Activated B cell treated with CpG ODN at 0.5 μM for 24 hours (primary cell): Measurements from ENCODE around the gene QSOX2. TPM values are rescaled to one million over a fixed set of nuclear protein-coding genes. Genes with fewer than 3 reads are reported as not detected.

Source experiments
- ATAC-seq: fragments of 200-7000 bp; cut with Tn5 transposase; one replicate; pipeline ENCODE4 v1.10.0; 2021; ENCODE audit warnings: low read depth, mild to moderate bottlenecking, moderate library complexity
- CTCF ChIA-PET: fragments of 350-600 bp; sonication (Branson Sonifier 250); formaldehyde crosslinking; loops from one replicate; lab custom pipeline; 2021; ENCODE audit warnings: antibody characterized with exemption; lab: Charles Lee
- POLR2A ChIA-PET: fragments of 350-600 bp; sonication (Branson Sonifier 250); formaldehyde crosslinking; loops from one replicate; lab custom pipeline; 2021; ENCODE audit warnings: antibody characterized with exemption; lab: Charles Lee
- DNase-seq: peaks from one replicate; pipeline ENCODE4 v3.0.0; 2022
- H3K27ac Mint-ChIP-seq: one replicate; pipeline ENCODE4 v1.8.0; 2020; ENCODE audit warnings: mixed read lengths
- H3K27me3 Mint-ChIP-seq: one replicate; pipeline ENCODE4 v1.8.0; 2021; ENCODE audit warnings: mixed read lengths
- H3K36me3 Mint-ChIP-seq: one replicate; pipeline ENCODE4 v1.8.0; 2021; ENCODE audit warnings: low read depth, mixed read lengths
- H3K4me1 Mint-ChIP-seq: one replicate; pipeline ENCODE4 v1.8.0; 2021; ENCODE audit warnings: mixed read lengths
- H3K4me3 Mint-ChIP-seq: one replicate; pipeline ENCODE4 v1.8.0; 2020; ENCODE audit warnings: mild to moderate bottlenecking, mixed read lengths
- H3K9me3 Mint-ChIP-seq: one replicate; pipeline ENCODE4 v1.8.0; 2020; ENCODE audit warnings: mixed read lengths
- intact Hi-C: fragments of 100-400 bp; cut with micrococcal nuclease; formaldehyde crosslinking; loops from one replicate; pipeline ENCODE4 v1.15.1; 2024
- total RNA-seq: library from RNA; stranded (reverse); gene quantifications from 2 replicates; pipeline ENCODE4 v1.2.3, GENCODE V29; 2022
- TF ChIP-seq, protein P1 (sequence below): fragments of 200-600 bp; IDR thresholded peaks from one replicate; pipeline ENCODE4 v1.8.0; 2022; ENCODE audit warnings: antibody characterized with exemption, mild to moderate bottlenecking

QSOX2 gene
- total RNA-seq, 1 donor from 2014 or later: 49.1 TPM

DNA sequence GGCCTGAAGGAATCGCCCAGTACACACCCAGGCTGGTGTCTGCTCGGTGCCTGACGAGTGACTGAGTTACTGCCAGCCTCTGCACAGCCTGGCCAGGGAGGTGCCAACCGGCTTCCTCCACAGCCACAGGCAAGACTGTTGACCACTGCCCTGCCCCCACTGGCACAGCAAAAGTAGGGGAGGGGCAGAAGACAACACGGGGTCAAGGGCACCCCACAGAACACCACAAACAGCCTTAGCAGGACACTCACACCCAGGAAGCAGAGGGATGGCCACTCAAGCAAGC, 40.0 kb downstream of the QSOX2 start:
- Mint-ChIP-seq H3K4me1 (peaks cover 13% of the 10 kb centered on the region), H3K4me3 (no peak overlapping the region), H3K27me3 (peaks cover 18% of the 10 kb centered on the region), H3K36me3 (peaks cover 44% of the 10 kb centered on the region), H3K9me3 (no peaks in the 10 kb centered on the region), H3K27ac (no peak overlapping the region)
- intact Hi-C loops: loop anchor here (5.0 kb wide), 1 partner anchor 37 kb away; no protein-coding TSS in a partner anchor
- ChIA-PET POLR2A (interaction anchor here (1.1 kb wide), 1 partner anchor 39 kb away, joined by 4 read pairs; no protein-coding TSS in a partner anchor), CTCF (interaction anchor here (1.3 kb wide), 2 partner anchors 10 to 18 kb away, joined by 3 to 7 read pairs; no protein-coding TSS in a partner anchor)
- DNase-seq: no peak
- no peak for ATAC-seq
- TF ChIP-seq, protein P1, sequence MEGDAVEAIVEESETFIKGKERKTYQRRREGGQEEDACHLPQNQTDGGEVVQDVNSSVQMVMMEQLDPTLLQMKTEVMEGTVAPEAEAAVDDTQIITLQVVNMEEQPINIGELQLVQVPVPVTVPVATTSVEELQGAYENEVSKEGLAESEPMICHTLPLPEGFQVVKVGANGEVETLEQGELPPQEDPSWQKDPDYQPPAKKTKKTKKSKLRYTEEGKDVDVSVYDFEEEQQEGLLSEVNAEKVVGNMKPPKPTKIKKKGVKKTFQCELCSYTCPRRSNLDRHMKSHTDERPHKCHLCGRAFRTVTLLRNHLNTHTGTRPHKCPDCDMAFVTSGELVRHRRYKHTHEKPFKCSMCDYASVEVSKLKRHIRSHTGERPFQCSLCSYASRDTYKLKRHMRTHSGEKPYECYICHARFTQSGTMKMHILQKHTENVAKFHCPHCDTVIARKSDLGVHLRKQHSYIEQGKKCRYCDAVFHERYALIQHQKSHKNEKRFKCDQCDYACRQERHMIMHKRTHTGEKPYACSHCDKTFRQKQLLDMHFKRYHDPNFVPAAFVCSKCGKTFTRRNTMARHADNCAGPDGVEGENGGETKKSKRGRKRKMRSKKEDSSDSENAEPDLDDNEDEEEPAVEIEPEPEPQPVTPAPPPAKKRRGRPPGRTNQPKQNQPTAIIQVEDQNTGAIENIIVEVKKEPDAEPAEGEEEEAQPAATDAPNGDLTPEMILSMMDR: no peak

DNA sequence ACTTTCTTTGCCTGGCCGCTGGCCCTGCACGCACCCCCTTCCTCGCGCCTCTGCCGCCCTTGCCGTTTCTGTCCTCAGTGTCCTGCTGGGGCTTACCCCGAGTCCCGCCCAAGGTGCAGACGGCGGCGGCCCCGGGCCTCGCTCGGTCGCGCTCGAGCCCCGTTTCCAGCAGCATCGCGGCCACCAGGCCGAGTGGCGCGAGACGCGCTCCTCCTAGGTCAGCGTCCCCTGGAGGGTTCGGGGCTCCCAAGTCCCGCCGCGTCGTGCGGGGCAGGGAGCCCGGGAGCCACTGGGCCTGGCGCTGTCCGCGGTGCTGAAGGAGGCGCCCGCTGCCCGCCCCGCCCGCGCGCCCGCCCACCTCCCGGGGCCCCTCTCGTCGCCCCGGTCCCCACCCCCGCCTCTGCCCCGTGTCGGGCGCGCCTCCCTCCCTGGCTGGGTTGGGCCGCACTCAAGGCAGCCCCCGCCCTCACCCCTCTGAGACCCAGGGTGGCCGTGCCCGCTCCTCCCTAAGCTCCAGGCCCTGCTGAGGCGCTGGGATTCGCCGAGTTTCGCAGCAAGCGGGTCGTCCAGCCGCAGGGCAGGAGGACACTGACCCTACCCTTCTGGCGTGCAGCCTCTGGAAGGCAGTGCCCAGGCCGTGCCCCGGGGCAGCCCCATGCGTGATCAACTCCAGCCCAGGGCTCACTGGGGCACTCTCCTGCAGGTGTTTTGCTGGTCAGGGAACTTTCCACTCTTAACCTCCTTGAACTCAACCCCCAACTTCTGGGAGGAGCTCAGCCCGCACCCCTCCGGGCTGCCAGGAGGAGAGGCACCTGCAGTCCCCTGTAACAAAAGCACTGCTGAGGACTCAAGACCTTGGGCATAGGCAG, 40.5 kb downstream of the QSOX2 start, which contains the start of gene LHX3:
LHX3 (minus strand) TSS at position 291 of the 869 bp plus-strand sequence; CDS start at position 175, 116 bp downstream.
- no peak for DNase-seq
- ChIA-PET POLR2A (interaction anchor here (0.6 to 1.1 kb wide), 3 partner anchors 20 to 842 kb away, joined by 4 read pairs; no protein-coding TSS in a partner anchor), CTCF (interaction anchor here (1.3 kb wide), 2 partner anchors 11 to 19 kb away, joined by 3 to 7 read pairs; no protein-coding TSS in a partner anchor)
- peaks cover 13% of the 10 kb centered on the region for H3K4me1 Mint-ChIP-seq
- intact Hi-C loops: loop anchor here (5.0 kb wide), 1 partner anchor 37 kb away; no protein-coding TSS in a partner anchor
- peaks cover 18% of the 10 kb centered on the region for H3K27me3 Mint-ChIP-seq
- no peak within 1 kb of the TSS for H3K4me3 Mint-ChIP-seq
- H3K36me3 Mint-ChIP-seq: peaks cover 41% of the 10 kb centered on the region
- no peak within 1 kb of the TSS for H3K27ac Mint-ChIP-seq
- TF ChIP-seq, protein P1: no peak
- H3K9me3 Mint-ChIP-seq: no peaks in the 10 kb centered on the region
- ATAC-seq: peak; percentile 41

GRCh38 chr9:136204145-136204805, 41.3 kb downstream of the QSOX2 start:
- DNase-seq: no peak
- peaks cover 33% of the 10 kb centered on the region for H3K36me3 Mint-ChIP-seq
- ChIA-PET POLR2A (interaction anchor here (1.0 kb wide), 1 partner anchor 21 kb away, joined by 4 read pairs; no protein-coding TSS in a partner anchor), CTCF (no interaction called here)
- intact Hi-C loops: no loop called here
- TF ChIP-seq, protein P1: no peak
- no peak overlapping the region for H3K27ac Mint-ChIP-seq
- peaks cover 14% of the 10 kb centered on the region for H3K4me1 Mint-ChIP-seq
- no peaks in the 10 kb centered on the region for H3K9me3 Mint-ChIP-seq
- H3K4me3 Mint-ChIP-seq: no peak overlapping the region
- H3K27me3 Mint-ChIP-seq: peaks cover 18% of the 10 kb centered on the region
- no peak for ATAC-seq

DNA sequence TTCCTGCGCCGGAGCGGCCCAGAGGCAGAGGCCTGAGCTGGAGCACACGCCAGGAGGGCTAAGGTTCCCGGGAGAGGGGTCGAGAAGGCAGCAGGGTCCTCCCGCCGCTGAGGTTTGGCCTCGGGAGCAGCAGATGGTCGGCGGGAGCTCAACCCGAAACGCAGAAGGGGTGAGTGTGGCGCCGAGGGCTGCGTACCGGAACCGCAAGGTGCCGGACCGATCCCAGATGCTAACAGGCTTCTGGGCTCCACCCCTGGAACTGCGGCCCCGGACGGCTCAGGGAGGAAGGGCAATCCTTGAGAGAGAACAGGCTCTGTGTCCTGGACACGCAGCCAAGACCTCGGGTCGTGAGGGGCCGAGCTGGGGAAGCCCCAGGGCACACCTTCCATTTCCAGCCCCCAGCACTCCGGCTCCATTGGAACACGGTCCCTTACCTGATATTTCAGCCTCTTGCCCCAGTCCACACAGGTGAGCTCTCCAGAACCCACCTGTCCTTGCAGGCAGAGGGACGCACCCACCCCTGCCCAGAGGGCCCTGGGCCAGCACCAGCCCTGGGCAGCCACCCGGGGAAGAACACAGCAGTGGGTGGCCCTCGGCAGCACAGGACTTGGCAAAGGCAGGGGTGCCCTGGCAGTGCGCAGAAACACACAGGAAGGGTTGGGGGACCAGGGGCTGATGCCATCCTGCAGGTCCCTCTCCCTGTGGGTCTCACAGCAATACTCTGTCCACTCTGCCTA, 42.0 kb downstream of the QSOX2 start:
- H3K27me3 Mint-ChIP-seq: peaks cover 18% of the 10 kb centered on the region
- ChIA-PET CTCF (no interaction called here), POLR2A (no interaction called here)
- H3K27ac Mint-ChIP-seq: no peak overlapping the region
- H3K9me3 Mint-ChIP-seq: no peaks in the 10 kb centered on the region
- H3K4me1 Mint-ChIP-seq: peaks cover 16% of the 10 kb centered on the region
- peaks cover 26% of the 10 kb centered on the region for H3K36me3 Mint-ChIP-seq
- no peak for DNase-seq
- no peak overlapping the region for H3K4me3 Mint-ChIP-seq
- intact Hi-C loops: no loop called here
- TF ChIP-seq, protein P1: no peak
- no peak for ATAC-seq
